ENCODE measurements around the gene PSMG2.
A peak's percentile ranks its signal among the peaks of the same experiment; 100 is the strongest.

Gene PSMG2

DNA sequence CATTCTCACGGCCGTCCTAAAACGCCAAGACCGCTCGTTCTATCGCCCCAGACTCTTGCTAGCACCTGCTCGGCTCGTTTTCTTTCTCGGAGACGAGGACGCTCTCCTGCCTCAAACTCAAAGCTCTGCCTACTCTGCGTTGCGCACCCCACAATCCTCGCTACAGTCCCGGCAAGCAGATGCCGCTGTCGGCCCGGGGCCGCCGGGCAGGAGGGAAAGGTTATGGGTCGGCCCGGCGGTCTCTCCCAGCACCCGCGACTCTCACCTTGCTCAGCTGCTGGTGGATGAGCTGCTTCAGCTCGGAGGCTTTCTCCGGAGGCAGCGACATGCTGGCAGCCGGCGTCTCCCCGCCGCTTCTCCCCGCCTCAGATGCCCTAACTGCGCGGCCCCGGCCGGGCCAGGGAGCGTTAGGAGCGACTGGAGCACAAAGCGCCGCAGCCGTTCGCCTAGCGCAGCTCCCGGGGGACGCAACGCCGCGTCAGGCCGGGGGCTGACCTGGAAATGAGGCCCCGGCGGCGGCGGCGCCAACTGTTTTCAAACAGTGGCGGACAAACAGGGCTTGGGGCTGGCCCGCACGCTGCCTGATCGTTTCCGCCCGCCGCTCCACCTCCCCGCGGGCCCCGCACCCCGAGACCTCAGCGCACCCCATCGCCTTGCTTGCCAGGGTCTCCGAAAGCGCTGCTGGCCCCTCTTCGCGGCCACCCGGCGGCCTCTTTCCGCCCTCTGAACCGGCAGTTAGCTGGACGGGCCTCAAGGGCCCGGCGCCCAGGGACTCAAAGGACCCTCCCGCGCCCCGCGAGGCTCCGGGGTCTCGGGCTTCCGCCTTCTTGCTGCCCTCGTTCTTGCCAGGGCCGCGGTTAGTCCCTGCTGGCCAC lies at the start of gene PSMG2, which contains the start of gene CEP76:
Gene PSMG2, plus strand, starts transcription at position 822 of the 875 bp plus-strand sequence. CDS start 66 bp downstream, outside the sequence.
Gene CEP76, minus strand, starts transcription at position 503 of the 875 bp plus-strand sequence. Its CDS starts 175 bp downstream, at position 328.
- Histone ChIP-seq H3K4me1 (ENCODE audit: control insufficient read depth, low read depth, low read length) (peaks cover 5% of the 10 kb centered on the region), H3K27ac (ENCODE audit: low read length) (peak within 1 kb of the TSS; percentile 74), H3K36me3 (ENCODE audit: control insufficient read depth, low read depth, low read length) (peaks cover 26% of the 10 kb centered on the region), H3K9me3 (ENCODE audit: control insufficient read depth, low read depth, low read length) (no peaks in the 10 kb centered on the region), H3K4me3 (ENCODE audit: low read length) (peak within 1 kb of the TSS; percentile 89), H3K27me3 (ENCODE audit: control insufficient read depth, insufficient read depth, low read length) (no peaks in the 10 kb centered on the region), H3K9ac (ENCODE audit: low read length) (peak within 1 kb of the TSS; percentile 94)

- Histone ChIP-seq H3K9ac (ENCODE audit: low read length) (no peak overlapping the region), H3K4me3 (ENCODE audit: low read length) (no peak overlapping the region), H3K4me1 (ENCODE audit: control insufficient read depth, low read depth, low read length) (peaks cover 24% of the 10 kb centered on the region), H3K27me3 (ENCODE audit: control insufficient read depth, insufficient read depth, low read length) (peaks cover 33% of the 10 kb centered on the region), H3K27ac (ENCODE audit: low read length) (no peak overlapping the region), H3K9me3 (ENCODE audit: control insufficient read depth, low read depth, low read length) (no peaks in the 10 kb centered on the region), H3K36me3 (ENCODE audit: control insufficient read depth, low read depth, low read length) (no peaks in the 10 kb centered on the region)
These were observed 47.9 kb upstream of the PSMG2 start for GRCh38 chr18:12654971-12655370.

DNA sequence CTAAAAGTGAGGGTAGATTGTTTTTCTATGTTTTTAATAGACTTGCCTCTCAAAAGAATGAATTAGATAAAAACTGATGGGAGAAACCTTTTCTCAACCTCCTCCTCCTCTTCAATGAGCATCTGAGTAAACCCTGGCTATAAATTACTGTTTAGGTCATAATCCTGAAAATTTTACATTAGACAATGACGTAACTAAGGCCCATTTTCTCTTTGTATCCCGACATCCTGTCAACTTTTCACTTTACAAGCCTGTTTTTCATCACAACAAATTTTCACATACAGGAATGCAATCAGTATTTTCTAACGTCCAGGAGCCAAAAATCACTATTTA lies 46.3 kb upstream of the PSMG2 start:
- Histone ChIP-seq H3K4me3 (ENCODE audit: low read length) (peak overlapping the region; percentile 67), H3K9me3 (ENCODE audit: control insufficient read depth, low read depth, low read length) (no peaks in the 10 kb centered on the region), H3K36me3 (ENCODE audit: control insufficient read depth, low read depth, low read length) (no peaks in the 10 kb centered on the region), H3K27me3 (ENCODE audit: control insufficient read depth, insufficient read depth, low read length) (peaks cover 33% of the 10 kb centered on the region), H3K4me1 (ENCODE audit: control insufficient read depth, low read depth, low read length) (peaks cover 20% of the 10 kb centered on the region), H3K9ac (ENCODE audit: low read length) (no peak overlapping the region), H3K27ac (ENCODE audit: low read length) (no peak overlapping the region)

DNA sequence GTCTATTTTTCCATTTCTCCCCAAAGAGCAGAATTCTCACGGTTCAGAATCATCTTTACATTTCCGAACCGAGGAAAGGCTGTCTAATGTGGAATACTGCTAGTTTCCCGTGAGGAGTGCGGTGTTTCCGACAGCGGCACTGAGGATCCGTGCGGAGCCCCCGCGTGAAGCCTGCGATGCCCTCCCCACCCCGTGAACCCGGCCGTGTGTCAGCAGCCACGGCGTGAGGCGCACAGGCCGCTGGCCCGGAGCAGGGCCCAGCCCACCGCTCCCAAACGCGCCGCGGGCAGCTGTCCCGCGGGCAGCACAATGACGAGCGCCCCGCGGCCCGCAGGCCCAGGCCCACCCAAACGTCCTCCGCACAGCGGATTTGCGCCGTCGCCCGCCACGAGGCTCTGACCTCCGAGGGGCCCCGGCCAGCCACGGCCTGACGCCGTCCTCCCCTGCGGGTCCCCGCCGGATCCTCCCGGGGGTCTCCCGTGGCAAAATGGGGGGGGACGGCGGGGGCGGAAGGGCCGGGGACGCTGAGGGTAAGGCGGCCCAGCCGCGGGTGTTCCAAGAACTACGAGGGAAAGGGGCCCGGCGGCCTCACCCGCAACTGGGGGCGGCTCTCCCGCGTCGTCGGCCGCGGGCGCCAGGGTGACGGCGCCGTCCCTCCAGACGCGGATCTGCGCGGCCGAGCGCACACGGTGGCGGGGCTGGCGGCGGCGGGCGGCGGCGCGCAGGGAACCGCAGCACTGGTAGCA lies 45.7 kb upstream of the PSMG2 start:
- H3K27ac ChIP-seq (ENCODE audit: low read length) = no peak overlapping the region

GRCh38 chr18:12657684-12658425 lies 45.0 kb upstream of the PSMG2 start, which contains the start of gene SPIRE1:
Gene SPIRE1, minus strand, starts transcription at chr18:12658107. Its CDS starts 241 bp downstream, at chr18:12657866.
- peaks cover 9% of the 10 kb centered on the region for H3K4me1 ChIP-seq (ENCODE audit: control insufficient read depth, low read depth, low read length)
- H3K4me3 ChIP-seq (ENCODE audit: low read length) = peak within 1 kb of the TSS; percentile 68
- no peak within 1 kb of the TSS for H3K27ac ChIP-seq (ENCODE audit: low read length)
- no peak within 1 kb of the TSS for H3K9ac ChIP-seq (ENCODE audit: low read length)
- H3K9me3 ChIP-seq (ENCODE audit: control insufficient read depth, low read depth, low read length) = no peaks in the 10 kb centered on the region
- H3K36me3 ChIP-seq (ENCODE audit: control insufficient read depth, low read depth, low read length) = no peaks in the 10 kb centered on the region
- H3K27me3 ChIP-seq (ENCODE audit: control insufficient read depth, insufficient read depth, low read length) = peaks cover 33% of the 10 kb centered on the region

More for the DNA sequence above, 45.7 kb upstream of the PSMG2 start:
- H3K9ac ChIP-seq (ENCODE audit: low read length) = no peak overlapping the region
- peak overlapping the region; percentile 67 for H3K4me3 ChIP-seq (ENCODE audit: low read length)
- no peaks in the 10 kb centered on the region for H3K36me3 ChIP-seq (ENCODE audit: control insufficient read depth, low read depth, low read length)
- no peaks in the 10 kb centered on the region for H3K9me3 ChIP-seq (ENCODE audit: control insufficient read depth, low read depth, low read length)
- H3K27me3 ChIP-seq (ENCODE audit: control insufficient read depth, insufficient read depth, low read length) = peaks cover 33% of the 10 kb centered on the region
- H3K4me1 ChIP-seq (ENCODE audit: control insufficient read depth, low read depth, low read length) = peaks cover 16% of the 10 kb centered on the region

DNA sequence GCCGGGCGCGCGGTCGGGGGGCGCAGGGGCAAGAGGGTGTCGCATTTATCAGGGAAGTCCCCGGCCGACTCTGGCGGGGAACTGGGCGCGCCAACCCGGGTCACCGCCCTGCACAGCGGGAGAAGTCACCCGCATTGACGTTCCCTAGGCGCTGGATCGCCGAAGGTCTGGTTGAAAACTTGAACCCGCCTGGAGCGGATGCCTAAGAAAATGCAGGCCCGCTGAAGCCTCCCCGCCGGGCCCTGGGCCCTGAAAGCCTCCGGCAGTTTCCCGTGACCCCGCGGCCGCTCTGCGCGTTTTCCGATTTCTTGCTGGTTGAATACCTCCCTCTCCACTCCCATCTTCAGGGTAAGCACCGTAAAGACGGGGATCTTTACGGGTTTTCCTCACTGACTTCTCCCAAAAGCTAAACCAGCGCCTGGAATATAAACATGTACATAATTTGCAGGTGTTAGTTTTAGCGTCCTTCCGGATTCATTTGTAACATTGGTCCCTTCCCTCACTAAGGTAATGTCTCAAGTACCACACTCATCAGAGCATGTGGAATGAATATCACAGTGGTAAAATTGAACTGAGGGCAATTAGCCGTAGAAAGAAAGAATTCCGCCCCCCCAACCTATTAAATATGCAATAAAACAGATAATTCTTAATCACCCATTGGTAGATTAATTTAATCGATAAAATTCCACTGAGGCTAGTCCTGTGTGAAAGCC lies 44.3 kb upstream of the PSMG2 start:
- Histone ChIP-seq H3K4me1 (ENCODE audit: control insufficient read depth, low read depth, low read length) (peaks cover 7% of the 10 kb centered on the region), H3K27me3 (ENCODE audit: control insufficient read depth, insufficient read depth, low read length) (peaks cover 33% of the 10 kb centered on the region), H3K9me3 (ENCODE audit: control insufficient read depth, low read depth, low read length) (no peaks in the 10 kb centered on the region), H3K36me3 (ENCODE audit: control insufficient read depth, low read depth, low read length) (no peaks in the 10 kb centered on the region), H3K4me3 (ENCODE audit: low read length) (peak overlapping the region; percentile 68), H3K27ac (ENCODE audit: low read length) (no peak overlapping the region), H3K9ac (ENCODE audit: low read length) (no peak overlapping the region)

DNA sequence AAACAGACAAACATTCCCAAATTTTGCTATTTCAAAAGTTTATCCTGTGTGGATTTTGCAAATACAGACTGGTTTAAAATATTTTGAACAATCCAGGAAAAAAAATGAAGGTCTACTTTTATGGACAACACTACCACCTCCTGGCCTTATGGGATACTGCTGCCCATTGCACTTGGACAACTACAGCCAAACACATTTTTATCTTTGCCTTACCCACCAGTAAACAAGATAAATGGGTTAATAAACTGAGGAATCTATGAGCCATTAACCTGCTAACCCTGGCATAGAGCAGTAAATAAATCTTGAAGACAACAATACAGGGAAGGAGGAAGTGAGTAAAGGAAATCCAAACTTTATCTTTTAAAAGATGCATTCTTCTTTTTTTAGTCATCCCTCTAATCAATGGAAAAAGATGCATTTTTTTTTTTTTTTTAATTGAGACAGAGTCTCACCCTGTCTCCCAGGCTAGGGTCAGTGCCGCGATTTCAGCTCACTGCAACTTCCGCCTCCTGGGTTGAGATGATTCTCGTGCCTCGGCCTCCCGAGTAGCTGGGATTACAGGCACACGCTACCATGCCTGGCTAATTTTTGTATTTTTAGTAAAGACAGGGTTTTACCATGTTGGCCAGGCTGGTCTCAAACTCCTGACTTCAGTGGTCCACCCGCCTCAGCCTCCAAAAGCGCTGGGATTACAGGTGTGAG lies 42.8 kb upstream of the PSMG2 start:
- Histone ChIP-seq H3K27me3 (ENCODE audit: control insufficient read depth, insufficient read depth, low read length) (peaks cover 33% of the 10 kb centered on the region), H3K9me3 (ENCODE audit: control insufficient read depth, low read depth, low read length) (no peaks in the 10 kb centered on the region), H3K27ac (ENCODE audit: low read length) (no peak overlapping the region), H3K4me3 (ENCODE audit: low read length) (no peak overlapping the region), H3K9ac (ENCODE audit: low read length) (no peak overlapping the region), H3K4me1 (ENCODE audit: control insufficient read depth, low read depth, low read length) (peaks cover 7% of the 10 kb centered on the region), H3K36me3 (ENCODE audit: control insufficient read depth, low read depth, low read length) (no peaks in the 10 kb centered on the region)

GRCh38 chr18:12668041-12668440 lies 34.8 kb upstream of the PSMG2 start:
- Histone ChIP-seq H3K27ac (ENCODE audit: low read length) (no peak overlapping the region), H3K4me1 (ENCODE audit: control insufficient read depth, low read depth, low read length) (no peaks in the 10 kb centered on the region), H3K36me3 (ENCODE audit: control insufficient read depth, low read depth, low read length) (peaks cover 5% of the 10 kb centered on the region), H3K9ac (ENCODE audit: low read length) (no peak overlapping the region), H3K4me3 (ENCODE audit: low read length) (no peak overlapping the region), H3K9me3 (ENCODE audit: control insufficient read depth, low read depth, low read length) (no peaks in the 10 kb centered on the region), H3K27me3 (ENCODE audit: control insufficient read depth, insufficient read depth, low read length) (no peaks in the 10 kb centered on the region)

DNA sequence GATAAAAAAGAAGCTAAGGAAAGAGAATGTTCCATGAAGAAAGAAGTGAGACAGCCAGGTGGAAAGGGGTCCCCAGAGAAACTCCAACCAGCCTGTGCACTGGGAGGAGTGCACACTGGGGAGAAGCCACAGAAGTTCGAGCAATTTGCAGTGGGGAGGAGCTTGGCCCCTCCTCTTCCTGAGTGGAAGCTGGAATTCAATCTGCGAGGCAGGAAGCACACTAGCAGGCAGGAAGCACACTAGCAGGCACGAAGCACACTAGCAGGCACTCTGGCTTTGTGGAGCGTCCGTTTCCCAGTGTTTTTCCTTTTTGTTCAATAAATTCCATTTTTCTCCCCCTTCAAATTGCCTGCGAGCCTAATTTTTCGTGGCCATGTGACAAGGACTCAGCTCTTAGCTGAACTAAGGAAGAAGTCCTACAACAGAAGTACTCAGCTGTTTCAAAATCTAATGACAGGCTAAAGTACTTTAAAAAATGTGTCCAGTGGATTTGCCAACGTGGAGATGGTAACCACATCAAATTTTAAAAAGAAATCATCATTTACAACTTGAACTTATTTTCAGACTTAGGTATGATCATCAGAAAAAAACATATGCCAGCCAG lies 23.6 kb upstream of the PSMG2 start:
- Histone ChIP-seq H3K4me3 (ENCODE audit: low read length) (no peak overlapping the region), H3K27me3 (ENCODE audit: control insufficient read depth, insufficient read depth, low read length) (no peaks in the 10 kb centered on the region), H3K9me3 (ENCODE audit: control insufficient read depth, low read depth, low read length) (no peaks in the 10 kb centered on the region), H3K36me3 (ENCODE audit: control insufficient read depth, low read depth, low read length) (peaks cover 26% of the 10 kb centered on the region), H3K9ac (ENCODE audit: low read length) (no peak overlapping the region), H3K4me1 (ENCODE audit: control insufficient read depth, low read depth, low read length) (no peaks in the 10 kb centered on the region), H3K27ac (ENCODE audit: low read length) (no peak overlapping the region)

DNA sequence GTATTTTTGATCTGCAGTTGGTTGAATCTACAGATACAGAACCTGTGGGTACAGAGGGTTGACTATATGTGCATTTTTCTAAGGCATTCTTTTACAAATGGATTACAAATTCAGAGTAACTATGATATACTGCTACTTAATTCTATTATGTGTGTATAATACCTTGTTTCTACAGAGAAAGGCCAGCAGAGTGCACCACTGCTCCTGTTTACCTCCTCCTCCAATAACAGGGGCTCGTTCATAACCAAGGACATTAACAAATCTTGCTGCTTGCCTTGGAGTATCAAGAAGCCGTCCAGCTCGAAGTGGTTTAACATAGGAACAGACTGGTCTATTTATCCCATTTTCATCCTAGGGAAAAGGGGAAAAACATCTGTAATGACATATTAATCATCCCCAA lies 16.7 kb upstream of the PSMG2 start:
- Histone ChIP-seq H3K27ac (ENCODE audit: low read length) (no peak overlapping the region), H3K9ac (ENCODE audit: low read length) (no peak overlapping the region), H3K9me3 (ENCODE audit: control insufficient read depth, low read depth, low read length) (no peaks in the 10 kb centered on the region), H3K27me3 (ENCODE audit: control insufficient read depth, insufficient read depth, low read length) (no peaks in the 10 kb centered on the region), H3K4me1 (ENCODE audit: control insufficient read depth, low read depth, low read length) (no peaks in the 10 kb centered on the region), H3K4me3 (ENCODE audit: low read length) (no peak overlapping the region), H3K36me3 (ENCODE audit: control insufficient read depth, low read depth, low read length) (peaks cover 15% of the 10 kb centered on the region)

All from iPS-18a (cell line).